ENCODE results near the gene GREB1L. TPM values are rescaled to one million over a fixed set of nuclear protein-coding genes. Genes with fewer than 3 reads are reported as not detected.

GREB1L gene
- total and polyA plus RNA-seq, 2 experiments from 2014 or later = 1.9 to 3.0 TPM

DNA sequence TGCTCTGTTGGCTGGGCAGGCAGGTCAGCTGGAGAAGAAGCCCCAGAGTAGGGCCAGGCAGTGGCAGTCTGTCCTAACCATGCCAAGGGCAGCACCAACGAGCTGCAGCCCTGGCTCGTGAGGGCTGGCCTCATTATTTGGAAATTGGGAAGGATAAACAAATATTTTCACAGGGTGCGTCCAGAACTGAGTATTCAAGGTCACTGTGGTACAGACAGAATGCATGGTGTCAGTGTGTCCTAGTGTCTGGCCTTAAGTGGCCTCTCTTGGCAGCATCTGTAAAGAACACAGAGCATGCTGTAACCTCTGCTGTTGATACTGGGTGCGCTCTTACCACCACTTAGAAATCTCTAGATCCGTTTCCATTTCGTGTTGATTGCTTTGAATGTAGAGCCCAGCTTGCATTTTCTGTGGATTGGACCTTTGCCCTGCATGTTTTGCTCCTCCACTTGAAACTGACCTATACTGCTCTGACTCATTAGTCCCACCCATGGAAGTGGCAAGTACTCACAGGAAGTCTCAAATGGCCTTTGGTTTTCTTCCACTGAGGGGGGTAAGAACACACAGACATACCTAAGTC lies 88.2 kb downstream of the GREB1L start:
- Histone ChIP-seq H3K4me3 (peak overlapping the region; percentile 11), H3K36me3 (ENCODE audit: low read depth) (no peaks in the 10 kb centered on the region), H2AFZ (peak overlapping the region; percentile 61), H3K9me3 (ENCODE audit: low read depth) (no peaks in the 10 kb centered on the region), H3K27ac (peak overlapping the region; percentile 38), H3K9me2 (ENCODE audit: insufficient read depth) (no peaks in the 10 kb centered on the region), H3K4me1 (ENCODE audit: insufficient read depth) (peaks cover 29% of the 10 kb centered on the region), H3F3A (ENCODE audit: insufficient read depth) (peaks cover 23% of the 10 kb centered on the region), H3K27me3 (replicated peaks; ENCODE audit: insufficient read depth) (no peaks in the 10 kb centered on the region), H3K9ac (no peak overlapping the region), H4K20me1 (ENCODE audit: insufficient read depth) (no peaks in the 10 kb centered on the region), H3K79me2 (ENCODE audit: insufficient read depth) (no peaks in the 10 kb centered on the region), H3K4me2 (ENCODE audit: unreplicated experiment) (peak overlapping the region; percentile 36)
- TF ChIP-seq EZH2phosphoT487 (IDR thresholded peaks at IDR 0.05; ENCODE audit: insufficient read depth, low read depth) (no peak), EZH2 (IDR thresholded peaks at IDR 0.05; ENCODE audit: insufficient read depth, poor library complexity, severe bottlenecking) (no peak)
- DNase-seq = peak; percentile 71
- 4 to 7% methylated on average over 6 of the region's 6 CpGs for WGBS, 2 experiments (ENCODE audit: low coverage in 1 of 2, low lambda C conversion rate in 2 of 2, missing lambda C conversion rate in 2 of 2)
- in situ Hi-C loops (cut with MboI) = no loop called here

DNA sequence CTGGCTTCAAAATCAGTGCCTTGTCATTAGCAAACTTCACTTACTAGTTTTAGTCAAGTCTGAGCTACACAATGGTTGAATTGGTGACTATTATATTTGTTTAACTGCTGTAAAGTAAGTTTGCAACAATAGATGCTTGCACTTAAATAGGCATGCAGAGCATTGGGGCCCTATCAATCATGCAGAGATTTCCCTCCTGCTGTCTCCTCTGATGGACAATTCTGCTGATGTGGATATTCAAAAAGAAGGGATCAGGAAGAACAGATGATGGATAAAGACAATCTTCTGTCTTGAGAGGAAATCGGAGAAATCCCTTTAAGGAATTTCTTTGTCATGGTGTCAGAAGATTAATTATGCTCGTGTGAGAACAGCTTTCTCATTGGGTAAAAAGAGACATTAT lies 89.0 kb downstream of the GREB1L start:
- H3K9ac ChIP-seq = no peak overlapping the region
- no peak for DNase-seq
- no peaks in the 10 kb centered on the region for H3K79me2 ChIP-seq (ENCODE audit: insufficient read depth)
- no peak for TF ChIP-seq EZH2 (IDR thresholded peaks at IDR 0.05; ENCODE audit: insufficient read depth, poor library complexity, severe bottlenecking)
- TF ChIP-seq EZH2phosphoT487 (IDR thresholded peaks at IDR 0.05; ENCODE audit: insufficient read depth, low read depth) = no peak
- H3K4me2 ChIP-seq (ENCODE audit: unreplicated experiment) = no peak overlapping the region
- no peaks in the 10 kb centered on the region for H3K9me3 ChIP-seq (ENCODE audit: low read depth)
- in situ Hi-C loops (cut with MboI) = no loop called here
- no peaks in the 10 kb centered on the region for H4K20me1 ChIP-seq (ENCODE audit: insufficient read depth)
- peak overlapping the region; percentile 39; the same call in 1 of the 2 replicates for H2AFZ ChIP-seq
- H3K9me2 ChIP-seq (ENCODE audit: insufficient read depth) = no peaks in the 10 kb centered on the region
- H3F3A ChIP-seq (ENCODE audit: insufficient read depth) = peaks cover 23% of the 10 kb centered on the region
- H3K4me3 ChIP-seq = no peak overlapping the region
- peak overlapping the region; percentile 38; the same call in 1 of the 2 replicates for H3K27ac ChIP-seq
- H3K36me3 ChIP-seq (ENCODE audit: low read depth) = no peaks in the 10 kb centered on the region
- 36 to 37% methylated on average over 2 of the region's 2 CpGs for WGBS, 2 experiments (ENCODE audit: low coverage in 1 of 2, low lambda C conversion rate in 2 of 2, missing lambda C conversion rate in 2 of 2)
- peaks cover 29% of the 10 kb centered on the region for H3K4me1 ChIP-seq (ENCODE audit: insufficient read depth)
- H3K27me3 ChIP-seq (replicated peaks; ENCODE audit: insufficient read depth) = no peaks in the 10 kb centered on the region

DNA sequence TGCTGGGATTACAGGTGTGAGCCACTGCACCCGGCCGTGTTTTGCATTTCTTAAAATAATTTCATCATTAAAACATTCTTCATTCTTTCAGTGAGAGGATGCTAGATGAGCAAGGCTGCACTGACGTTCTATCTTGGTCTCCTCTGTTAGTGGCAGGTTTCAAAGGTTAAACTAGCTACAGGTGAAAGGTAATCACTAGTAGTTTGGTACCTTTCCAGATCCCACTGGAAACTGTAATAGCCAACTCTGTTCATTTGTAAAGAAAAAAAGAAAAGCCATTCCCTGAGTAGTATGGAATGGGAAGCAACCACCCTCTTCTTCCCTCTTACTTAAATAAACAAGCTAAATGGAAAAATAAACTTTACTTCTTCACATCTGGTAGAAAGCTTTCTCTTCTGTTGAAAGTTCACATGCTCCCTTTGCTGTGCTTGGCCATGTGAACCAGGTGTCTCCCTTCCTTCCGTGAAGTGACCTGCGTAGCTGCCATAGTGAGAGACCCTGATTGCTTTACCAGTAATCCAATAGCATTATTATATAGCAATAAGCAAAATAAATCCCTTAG lies 94.0 kb downstream of the GREB1L start:
- TF ChIP-seq EZH2 (IDR thresholded peaks at IDR 0.05; ENCODE audit: insufficient read depth, poor library complexity, severe bottlenecking) (no peak), EZH2phosphoT487 (IDR thresholded peaks at IDR 0.05; ENCODE audit: insufficient read depth, low read depth) (no peak)
- no peak for DNase-seq
- no peaks in the 10 kb centered on the region for H3K9me2 ChIP-seq (ENCODE audit: insufficient read depth)
- in situ Hi-C loops (cut with MboI) = no loop called here
- no peaks in the 10 kb centered on the region for H3K36me3 ChIP-seq (ENCODE audit: low read depth)
- H3K4me1 ChIP-seq (ENCODE audit: insufficient read depth) = peaks cover 4% of the 10 kb centered on the region
- H3K79me2 ChIP-seq (ENCODE audit: insufficient read depth) = no peaks in the 10 kb centered on the region
- peaks cover 6% of the 10 kb centered on the region for H3F3A ChIP-seq (ENCODE audit: insufficient read depth)
- WGBS, 2 experiments (ENCODE audit: low coverage in 1 of 2, low lambda C conversion rate in 2 of 2, missing lambda C conversion rate in 2 of 2) = 95 to 98% methylated on average over 5 of the region's 5 CpGs
- H3K9ac ChIP-seq = no peak overlapping the region
- no peak overlapping the region for H3K4me2 ChIP-seq (ENCODE audit: unreplicated experiment)
- H3K27me3 ChIP-seq (replicated peaks; ENCODE audit: insufficient read depth) = no peaks in the 10 kb centered on the region
- H4K20me1 ChIP-seq (ENCODE audit: insufficient read depth) = no peaks in the 10 kb centered on the region
- no peaks in the 10 kb centered on the region for H3K9me3 ChIP-seq (ENCODE audit: low read depth)
- no peak overlapping the region for H2AFZ ChIP-seq
- no peak overlapping the region for H3K27ac ChIP-seq
- H3K4me3 ChIP-seq = no peak overlapping the region

DNA sequence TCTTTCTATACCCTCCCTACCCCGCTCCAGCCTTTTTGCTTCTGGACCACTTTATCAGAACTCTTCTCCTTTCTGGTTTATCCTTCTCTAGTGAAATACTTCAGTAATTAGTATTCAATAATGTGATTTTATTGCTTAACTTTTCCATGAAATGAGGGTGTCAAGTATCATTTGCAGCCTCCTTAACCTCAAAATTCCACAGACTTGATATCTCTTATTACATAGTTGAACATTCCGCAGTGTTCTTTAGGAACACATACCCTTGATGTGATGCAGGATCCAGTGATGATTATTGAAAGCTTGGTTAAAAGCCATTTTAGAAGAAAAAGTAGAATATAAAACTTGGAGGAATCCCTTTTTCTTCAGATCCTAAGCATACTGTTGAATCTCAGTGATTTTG lies 94.8 kb downstream of the GREB1L start:
- Histone ChIP-seq H3K9me2 (ENCODE audit: insufficient read depth) (no peaks in the 10 kb centered on the region), H3K9me3 (ENCODE audit: low read depth) (no peaks in the 10 kb centered on the region), H3K4me1 (ENCODE audit: insufficient read depth) (no peaks in the 10 kb centered on the region), H3K4me3 (no peak overlapping the region), H4K20me1 (ENCODE audit: insufficient read depth) (no peaks in the 10 kb centered on the region), H3K36me3 (ENCODE audit: low read depth) (no peaks in the 10 kb centered on the region), H3K4me2 (ENCODE audit: unreplicated experiment) (no peak overlapping the region), H3K79me2 (ENCODE audit: insufficient read depth) (no peaks in the 10 kb centered on the region), H3K9ac (no peak overlapping the region), H3F3A (ENCODE audit: insufficient read depth) (no peaks in the 10 kb centered on the region), H3K27ac (no peak overlapping the region), H3K27me3 (replicated peaks; ENCODE audit: insufficient read depth) (no peaks in the 10 kb centered on the region), H2AFZ (no peak overlapping the region)
- in situ Hi-C loops (cut with MboI) = no loop called here
- TF ChIP-seq EZH2phosphoT487 (IDR thresholded peaks at IDR 0.05; ENCODE audit: insufficient read depth, low read depth) (no peak), EZH2 (IDR thresholded peaks at IDR 0.05; ENCODE audit: insufficient read depth, poor library complexity, severe bottlenecking) (no peak)
- DNase-seq = no peak
- WGBS, 2 experiments (ENCODE audit: low coverage in 1 of 2, low lambda C conversion rate in 2 of 2, missing lambda C conversion rate in 2 of 2) = 95 to 100% methylated on average over 2 of the region's 2 CpGs

Data from GM23248 (cell line).